Iris pigment epithelial cell (primary cell): Measurements from ENCODE around the gene KCNAB2.

ENCODE experiments used
- DNase-seq: peaks from one replicate; pipeline ENCODE4 v3.0.0-alpha.2; 2011; ENCODE audit warnings: low read depth

KCNAB2 gene

GRCh38 chr1:6045561-6045960 is at the start of gene KCNAB2:
TSS of gene KCNAB2 (plus strand) at chr1:6045888. CDS start at chr1:6051537, 5,649 bp downstream.
- no peak for DNase-seq

- no peak for DNase-seq
Observed at GRCh38 chr1:5996641-5997270, 48.9 kb upstream of the KCNAB2 start.

- DNase-seq: no peak
Observed at GRCh38 chr1:5997316-5997715, 48.4 kb upstream of the KCNAB2 start.

- DNase-seq: no peak
Observed at GRCh38 chr1:5998051-5998905, 47.4 kb upstream of the KCNAB2 start.

GRCh38 chr1:5998906-5999301 is 46.8 kb upstream of the KCNAB2 start:
- no peak for DNase-seq

GRCh38 chr1:5999711-6000443 is 45.8 kb upstream of the KCNAB2 start:
- DNase-seq: no peak

GRCh38 chr1:6000444-6001288 is 45.0 kb upstream of the KCNAB2 start:
- no peak for DNase-seq

GRCh38 chr1:6001992-6002576 is 43.6 kb upstream of the KCNAB2 start:
- no peak for DNase-seq

GRCh38 chr1:6002714-6003501 is 42.8 kb upstream of the KCNAB2 start:
- no peak for DNase-seq

- DNase-seq: no peak
Observed at GRCh38 chr1:6003568-6004411, 41.9 kb upstream of the KCNAB2 start.

GRCh38 chr1:6004412-6005123 is 41.1 kb upstream of the KCNAB2 start:
- DNase-seq: no peak

- no peak for DNase-seq
Observed at GRCh38 chr1:6005276-6005917, 40.3 kb upstream of the KCNAB2 start.

GRCh38 chr1:6006882-6007281 is 38.8 kb upstream of the KCNAB2 start:
- DNase-seq: no peak

- peak; percentile 32 for DNase-seq
Observed at GRCh38 chr1:6007318-6008083, 38.2 kb upstream of the KCNAB2 start.

- no peak for DNase-seq
Observed at GRCh38 chr1:6008084-6008415, 37.6 kb upstream of the KCNAB2 start.

GRCh38 chr1:6008696-6009095 is 37.0 kb upstream of the KCNAB2 start:
- no peak for DNase-seq

- DNase-seq: no peak
Observed at GRCh38 chr1:6009120-6010040, 36.3 kb upstream of the KCNAB2 start.
